ENCODE results near the gene KCTD20. TPM values are rescaled to one million over a fixed set of nuclear protein-coding genes. Genes with fewer than 3 reads are reported as not detected.

The KCTD20 gene
- total and polyA plus RNA-seq, 10 of the 15 experiments (the other 5 are each of a cell fraction or from before 2014, with no cell fraction given) = 18.1 to 77.0 (median 50.5) TPM

- no peak for FAIRE-seq
- Histone ChIP-seq H3K9ac (ENCODE audit: control insufficient read depth, insufficient read depth, low read length) (no peak overlapping the region), H3K4me3 (no peak overlapping the region), H3K4me1 (ENCODE audit: control insufficient read depth, insufficient read depth, low read length) (peaks cover 8% of the 10 kb centered on the region), H3K79me2 (ENCODE audit: control insufficient read depth, insufficient read depth, low read length) (no peaks in the 10 kb centered on the region), H2AFZ (ENCODE audit: control insufficient read depth, low read depth, low read length) (no peak overlapping the region), H3K36me3 (ENCODE audit: control insufficient read depth in 2 of 2, insufficient read depth in 2 of 2, low read length in 1 of 2) (no peaks in the 10 kb centered on the region), H3K27me3 (replicated peaks in 1 of 2; ENCODE audit: control insufficient read depth in 2 of 2, insufficient read depth in 2 of 2, low read length in 1 of 2) (no peaks in the 10 kb centered on the region), H3K9me3 (replicated peaks; ENCODE audit: control insufficient read depth, insufficient read depth, low read length) (no peaks in the 10 kb centered on the region; the same call in 1 of the 3 replicates), H3K4me2 (ENCODE audit: control insufficient read depth, insufficient read depth) (no peak overlapping the region), H4K20me1 (ENCODE audit: control insufficient read depth, insufficient read depth) (no peaks in the 10 kb centered on the region), H3K27ac (ENCODE audit: control insufficient read depth, insufficient read depth) (no peak overlapping the region)
- ChIA-PET CTCF (interaction anchor here (0.7 kb wide), 2 partner anchors 43 to 177 kb away, joined by 3 to 4 read pairs; no protein-coding TSS in a partner anchor), POLR2A (no interaction called here), SMC1A (ENCODE audit: uncharacterized antibody, unreplicated experiment) (interaction anchor here (0.6 to 1.0 kb wide), 2 partner anchors 19 to 161 kb away, joined by 3 to 8 read pairs; no protein-coding TSS in a partner anchor), RAD21 (ENCODE audit: unreplicated experiment) (interaction anchor here (0.6 to 0.7 kb wide), 2 partner anchors 44 to 575 kb away, joined by 3 to 4 read pairs; no protein-coding TSS in a partner anchor)
- no peak for TF ChIP-seq KLF5 (IDR thresholded peaks at IDR 0.05; ENCODE audit: partially characterized antibody)
- no peak for TF ChIP-seq FOXM1 (IDR thresholded peaks at IDR 0.05; ENCODE audit: low read depth, low read length)
- no peak for TF ChIP-seq SKIL (IDR thresholded peaks at IDR 0.05; ENCODE audit: low read depth, poor library complexity, severe bottlenecking)
- TF ChIP-seq NKRF (conservative IDR thresholded peaks at IDR 0.05) = no peak
- TF ChIP-seq CEBPZ (IDR thresholded peaks at IDR 0.05; ENCODE audit: low read depth, low read length) = no peak
- TF ChIP-seq E2F8 (IDR thresholded peaks at IDR 0.05; ENCODE audit: low read depth, partially characterized antibody) = no peak
- BruUV-seq (replicated peaks) = no TSS peak
- WGBS (ENCODE audit: insufficient coverage, insufficient replicate concordance, low lambda C conversion rate, missing lambda C conversion rate) = 67% methylated on average over 3 of the region's 3 CpGs
- no peak for ATAC-seq
- no peak for DNase-seq (ENCODE audit: low read depth, low spot score)
- in situ Hi-C loops (cut with MboI) (no loop called here), intact Hi-C loops (cut with micrococcal nuclease; ENCODE audit: unreplicated experiment) (no loop called here)
Measured at GRCh38 chr6:36402481-36402880, 40.3 kb upstream of the KCTD20 start.
